Measurements from ENCODE around the gene CCDC116. TPM values are rescaled to one million over a fixed set of nuclear protein-coding genes. Genes with fewer than 3 reads are reported as not detected.
A peak's percentile ranks its signal among the peaks of the same experiment; 100 is the strongest.

Gene CCDC116
- total RNA-seq, 3 donors from 2014 or later (not counting 1 experiment from before 2014, with no cell fraction given): 0.43 TPM; not detected in 2

GRCh38 chr22:21660904-21661303, 28.3 kb downstream of the CCDC116 start:
- H3K27me3 ChIP-seq (ENCODE audit: control insufficient read depth, insufficient read depth, low read length): no peaks in the 10 kb centered on the region
- H3K9me3 ChIP-seq (ENCODE audit: control insufficient read depth, insufficient read depth, low read length): no peaks in the 10 kb centered on the region
- peaks cover 24% of the 10 kb centered on the region for H3K4me1 ChIP-seq (ENCODE audit: control insufficient read depth, insufficient read depth, low read length)
- WGBS (ENCODE audit: insufficient coverage): 82% methylated on average over 7 of the region's 7 CpGs
- TF ChIP-seq CTCF (IDR thresholded peaks at IDR 0.05): no peak
- H3K4me1 Mint-ChIP-seq: peaks cover 15 to 25% of the 10 kb centered on the region in 2 donors
- no peak for ATAC-seq
- no peaks in the 10 kb centered on the region for H3K36me3 ChIP-seq (ENCODE audit: control insufficient read depth, insufficient read depth, low read length)
- no peaks in the 10 kb centered on the region for H3K9me3 Mint-ChIP-seq
- H3K4me3 Mint-ChIP-seq: no peak overlapping the region
- intact Hi-C loops (cut with micrococcal nuclease): no loop called here
- no peaks in the 10 kb centered on the region for H3K36me3 Mint-ChIP-seq
- no peak overlapping the region for H3K27ac Mint-ChIP-seq
- DNase-seq: no peak
- H3K27me3 Mint-ChIP-seq (ENCODE audit: low read depth in 2 of 2): no peaks in the 10 kb centered on the region
- H3K4me3 ChIP-seq (ENCODE audit: low read length): no peak overlapping the region
- no peak overlapping the region for H3K27ac ChIP-seq (ENCODE audit: low read length)

- H3K9me3 Mint-ChIP-seq: no peaks in the 10 kb centered on the region
- Histone ChIP-seq H3K27ac (ENCODE audit: low read length) (no peak overlapping the region), H3K4me3 (ENCODE audit: low read length) (no peak overlapping the region), H3K4me1 (ENCODE audit: control insufficient read depth, insufficient read depth, low read length) (peaks cover 26% of the 10 kb centered on the region), H3K27me3 (ENCODE audit: control insufficient read depth, insufficient read depth, low read length) (no peaks in the 10 kb centered on the region), H3K36me3 (ENCODE audit: control insufficient read depth, insufficient read depth, low read length) (no peaks in the 10 kb centered on the region), H3K9me3 (ENCODE audit: control insufficient read depth, insufficient read depth, low read length) (no peaks in the 10 kb centered on the region)
- 100% methylated on average over 5 of the region's 5 CpGs for WGBS (ENCODE audit: insufficient coverage)
- H3K27ac Mint-ChIP-seq: no peak overlapping the region
- intact Hi-C loops (cut with micrococcal nuclease): no loop called here
- H3K4me3 Mint-ChIP-seq: no peak overlapping the region
- TF ChIP-seq CTCF (IDR thresholded peaks at IDR 0.05): no peak
- no peaks in the 10 kb centered on the region for H3K36me3 Mint-ChIP-seq
- ATAC-seq (no peak), DNase-seq (no peak)
- peaks cover 13 to 24% of the 10 kb centered on the region in 2 donors for H3K4me1 Mint-ChIP-seq
- no peaks in the 10 kb centered on the region for H3K27me3 Mint-ChIP-seq (ENCODE audit: low read depth in 2 of 2)
These were observed 29.4 kb downstream of the CCDC116 start for GRCh38 chr22:21661991-21662390.

DNA sequence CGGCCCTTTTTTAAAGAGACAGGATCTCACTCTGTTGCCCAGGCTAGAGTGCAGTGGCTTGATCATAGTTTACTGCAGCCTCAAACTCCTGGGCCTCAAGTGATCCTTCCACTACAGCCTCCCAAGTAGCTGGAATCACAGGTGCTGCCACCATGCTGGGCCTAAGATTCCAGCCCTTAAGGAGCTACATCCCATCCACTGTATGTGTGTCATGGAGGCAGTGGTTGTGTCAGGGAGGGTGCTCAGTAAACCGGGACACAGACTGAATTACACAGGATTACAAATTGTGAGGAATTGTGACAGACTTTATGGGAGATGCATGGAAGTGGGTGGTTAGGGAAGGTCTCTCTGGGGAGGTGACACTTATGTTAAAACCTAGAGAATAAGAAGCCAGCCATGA, 31.2 kb downstream of the CCDC116 start:
- Mint-ChIP-seq H3K4me3 (peak overlapping the region; percentile 35), H3K27ac (no peak overlapping the region), H3K27me3 (ENCODE audit: low read depth in 2 of 2) (no peaks in the 10 kb centered on the region), H3K9me3 (no peaks in the 10 kb centered on the region), H3K36me3 (no peaks in the 10 kb centered on the region), H3K4me1 (peaks cover 24 to 33% of the 10 kb centered on the region in 2 donors)
- Histone ChIP-seq H3K4me1 (ENCODE audit: control insufficient read depth, insufficient read depth, low read length) (peaks cover 25% of the 10 kb centered on the region), H3K27me3 (ENCODE audit: control insufficient read depth, insufficient read depth, low read length) (no peaks in the 10 kb centered on the region), H3K4me3 (ENCODE audit: low read length) (no peak overlapping the region), H3K9me3 (ENCODE audit: control insufficient read depth, insufficient read depth, low read length) (no peaks in the 10 kb centered on the region), H3K36me3 (ENCODE audit: control insufficient read depth, insufficient read depth, low read length) (no peaks in the 10 kb centered on the region), H3K27ac (ENCODE audit: low read length) (no peak overlapping the region)
- DNase-seq (no peak), ATAC-seq (no peak)
- no peak for TF ChIP-seq CTCF (IDR thresholded peaks at IDR 0.05)
- 95% methylated on average over 2 of the region's 2 CpGs for WGBS (ENCODE audit: insufficient coverage)
- intact Hi-C loops (cut with micrococcal nuclease): no loop called here
